Subcutaneous adipose tissue (tissue), 4 donors: ENCODE data around the gene NEK10. TPM values are rescaled to one million over a fixed set of nuclear protein-coding genes. Genes with fewer than 3 reads are reported as not detected.

Source experiments
- CTCF ChIP-seq: fragments of 450-650 bp; IDR thresholded peaks from one replicate; pipeline ENCODE4 v1.5.1; 2016; ENCODE audit warnings: low read depth, mild to moderate bottlenecking, control low read depth, antibody characterized with exemption, moderate library complexity
- total RNA-seq, 4 donors: library from RNA; depleted of rRNA; stranded (reverse); fragments of >200 nt; gene quantifications; one replicate each; pipeline ENCODE4 v1.1.0, GENCODE V29; 2016

The NEK10 gene
- total RNA-seq, 4 donors from 2014 or later, result 0.44 to 2.6 (median 1.1) TPM

- no peak for TF ChIP-seq CTCF
These were observed 11.4 kb downstream of the NEK10 start for GRCh38 chr3:27357665-27358258.

- TF ChIP-seq CTCF, result no peak
These were observed 12.2 kb downstream of the NEK10 start for GRCh38 chr3:27356976-27357375.

- TF ChIP-seq CTCF, result no peak
These were observed 14.5 kb downstream of the NEK10 start for GRCh38 chr3:27354588-27355203.

- no peak for TF ChIP-seq CTCF
These were observed 15.0 kb downstream of the NEK10 start for GRCh38 chr3:27354161-27354560.

- TF ChIP-seq CTCF, result no peak
These were observed 16.0 kb downstream of the NEK10 start for GRCh38 chr3:27353221-27353620.

- no peak for TF ChIP-seq CTCF
These were observed 17.1 kb downstream of the NEK10 start for GRCh38 chr3:27352047-27352446.

- TF ChIP-seq CTCF, result no peak
These were observed 19.4 kb downstream of the NEK10 start for GRCh38 chr3:27349832-27350231.
